HEK293 (cell line): Measurements from ENCODE around the gene ADM5.
A peak's percentile ranks its signal among the peaks of the same experiment; 100 is the strongest.

ENCODE experiments used
- HOXC10 ChIP-seq: sonication (generic); formaldehyde crosslinking; IDR thresholded peaks from 2 replicates; pipeline ENCODE4 v1.8.1; 2023; ENCODE audit warnings: mild to moderate bottlenecking, missing genetic modification reagents
- KLF7 ChIP-seq: fragments of 450-650 bp; formaldehyde crosslinking; IDR thresholded peaks from 2 replicates; pipeline ENCODE4 v1.5.1; 2016; ENCODE audit warnings: missing biosample characterization, missing genetic modification characterization, borderline replicate concordance
- PATZ1 ChIP-seq: fragments of 450-650 bp; formaldehyde crosslinking; IDR thresholded peaks from 2 replicates; pipeline ENCODE4 v1.5.1; 2016; ENCODE audit warnings: missing biosample characterization, missing genetic modification characterization
- SCRT2 ChIP-seq: fragments of 450-650 bp; formaldehyde crosslinking; IDR thresholded peaks from 2 replicates; pipeline ENCODE4 v1.5.1; 2016; ENCODE audit warnings: missing biosample characterization, missing genetic modification characterization
- TRIM28 ChIP-seq: IDR thresholded peaks from 2 replicates; pipeline ENCODE4 v1.6.1; 2011; ENCODE audit warnings: low read length, control low read depth, borderline replicate concordance
- WT1 ChIP-seq: fragments of 450-650 bp; formaldehyde crosslinking; IDR thresholded peaks from 2 replicates; pipeline ENCODE4 v1.5.1; 2016; ENCODE audit warnings: missing biosample characterization, missing genetic modification characterization
- ZBTB1 ChIP-seq: fragments of 450-650 bp; formaldehyde crosslinking; IDR thresholded peaks from 2 replicates; pipeline ENCODE4 v1.5.1; 2016; ENCODE audit warnings: missing biosample characterization, missing genetic modification characterization
- ZNF148 ChIP-seq: fragments of 450-650 bp; formaldehyde crosslinking; IDR thresholded peaks from 2 replicates; pipeline ENCODE4 v1.5.0; 2017; ENCODE audit warnings: missing biosample characterization, missing genetic modification characterization, borderline replicate concordance
- ZNF211 ChIP-seq: fragments of 450-650 bp; formaldehyde crosslinking; IDR thresholded peaks from 2 replicates; pipeline ENCODE4 v1.5.1; 2016; ENCODE audit warnings: low read depth, missing biosample characterization, missing genetic modification characterization
- ZNF24 ChIP-seq: fragments of 450-650 bp; formaldehyde crosslinking; IDR thresholded peaks from 2 replicates; pipeline ENCODE4 v1.5.1; 2016; ENCODE audit warnings: missing biosample characterization, missing genetic modification characterization
- ZNF248 ChIP-seq: fragments of 450-650 bp; formaldehyde crosslinking; IDR thresholded peaks from 2 replicates; pipeline ENCODE4 v1.5.1; 2017; ENCODE audit warnings: missing biosample characterization, missing genetic modification characterization
- ZNF362 ChIP-seq: fragments of 450-650 bp; formaldehyde crosslinking; IDR thresholded peaks from 2 replicates; pipeline ENCODE4 v1.5.1; 2016; ENCODE audit warnings: missing biosample characterization, missing genetic modification characterization
- ZNF394 ChIP-seq: fragments of 450-650 bp; formaldehyde crosslinking; IDR thresholded peaks from 2 replicates; pipeline ENCODE4 v1.5.1; 2016; ENCODE audit warnings: missing biosample characterization, missing genetic modification characterization, mild to moderate bottlenecking, moderate library complexity, borderline replicate concordance
- ZNF433 ChIP-seq: fragments of 450-650 bp; formaldehyde crosslinking; IDR thresholded peaks from 2 replicates; pipeline ENCODE4 v1.5.1; 2016; ENCODE audit warnings: missing biosample characterization, missing genetic modification characterization, low read depth
- ZNF510 ChIP-seq: fragments of 450-650 bp; formaldehyde crosslinking; IDR thresholded peaks from 2 replicates; pipeline ENCODE4 v1.5.1; 2018; ENCODE audit warnings: mild to moderate bottlenecking, missing genetic modification characterization, missing biosample characterization; ENCODE audit not compliant: insufficient replicate concordance
- ZNF518A ChIP-seq: fragments of 450-650 bp; formaldehyde crosslinking; conservative IDR thresholded peaks from 2 replicates; pipeline ENCODE4 v1.5.1; 2016; ENCODE audit warnings: low read depth, missing biosample characterization, missing genetic modification characterization
- ZNF521 ChIP-seq: fragments of 450-650 bp; formaldehyde crosslinking; IDR thresholded peaks from 2 replicates; pipeline ENCODE4 v1.5.1; 2017; ENCODE audit warnings: missing biosample characterization, mild to moderate bottlenecking, missing genetic modification characterization
- ZNF585B ChIP-seq: fragments of 450-650 bp; formaldehyde crosslinking; IDR thresholded peaks from 2 replicates; pipeline ENCODE4 v1.5.1; 2016; ENCODE audit warnings: missing biosample characterization, missing genetic modification characterization
- ZNF623 ChIP-seq: fragments of 450-650 bp; formaldehyde crosslinking; IDR thresholded peaks from 2 replicates; pipeline ENCODE4 v1.5.1; 2016; ENCODE audit warnings: missing biosample characterization, missing genetic modification characterization
- ZNF792 ChIP-seq: fragments of 450-650 bp; formaldehyde crosslinking; IDR thresholded peaks from 2 replicates; pipeline ENCODE4 v1.5.1; 2016; ENCODE audit warnings: missing biosample characterization, missing genetic modification characterization
- TF ChIP-seq, protein P1 (sequence below): fragments of 450-650 bp; formaldehyde crosslinking; IDR thresholded peaks from 2 replicates; pipeline ENCODE4 v1.5.1; 2016; ENCODE audit warnings: missing biosample characterization, missing genetic modification characterization
- TF ChIP-seq, protein P2 (sequence below): fragments of 450-650 bp; formaldehyde crosslinking; IDR thresholded peaks from 2 replicates; pipeline ENCODE4 v1.5.1; 2016; ENCODE audit warnings: missing biosample characterization, missing genetic modification characterization
- TF ChIP-seq, protein P3 (sequence below): fragments of 450-650 bp; formaldehyde crosslinking; IDR thresholded peaks from 2 replicates; pipeline ENCODE4 v1.5.1; 2016; ENCODE audit warnings: missing biosample characterization, missing genetic modification characterization

ADM5 gene

GRCh38 chr19:49664171-49665035 is 25.0 kb upstream of the ADM5 start (continued):
- TF ChIP-seq ZNF362 (tag by site-specific recombination) (no peak), ZNF521 (no peak), ZNF510 (no peak), ZNF585B (no peak), ZNF623 (tag by site-specific recombination) (no peak), TRIM28 (no peak), ZNF24 (tag by site-specific recombination) (no peak), PATZ1 (tag by site-specific recombination) (no peak; the same call in 1 of the 2 replicates), ZNF148 (tag by site-specific recombination) (no peak), ZNF248 (tag by site-specific recombination) (no peak), KLF7 (tag by site-specific recombination) (no peak), ZNF394 (tag by site-specific recombination) (no peak), WT1 (tag by site-specific recombination) (0 out of 2 replicates have a peak, but pooled peaks have one; percentile 25), ZNF211 (tag by site-specific recombination) (no peak), ZNF518A (tag by site-specific recombination) (no peak), ZBTB1 (tag by site-specific recombination) (no peak), SCRT2 (tag by site-specific recombination) (no peak), ZNF792 (tag by site-specific recombination) (no peak), HOXC10 (CRISPR knock-in tag) (no peak), ZNF433 (tag by site-specific recombination) (no peak)
- TF ChIP-seq, protein P1, sequence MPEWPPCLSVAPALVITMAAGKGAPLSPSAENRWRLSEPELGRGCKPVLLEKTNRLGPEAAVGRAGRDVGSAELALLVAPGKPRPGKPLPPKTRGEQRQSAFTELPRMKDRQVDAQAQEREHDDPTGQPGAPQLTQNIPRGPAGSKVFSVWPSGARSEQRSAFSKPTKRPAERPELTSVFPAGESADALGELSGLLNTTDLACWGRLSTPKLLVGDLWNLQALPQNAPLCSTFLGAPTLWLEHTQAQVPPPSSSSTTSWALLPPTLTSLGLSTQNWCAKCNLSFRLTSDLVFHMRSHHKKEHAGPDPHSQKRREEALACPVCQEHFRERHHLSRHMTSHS (tag by site-specific recombination) = no peak
- TF ChIP-seq, protein P2, sequence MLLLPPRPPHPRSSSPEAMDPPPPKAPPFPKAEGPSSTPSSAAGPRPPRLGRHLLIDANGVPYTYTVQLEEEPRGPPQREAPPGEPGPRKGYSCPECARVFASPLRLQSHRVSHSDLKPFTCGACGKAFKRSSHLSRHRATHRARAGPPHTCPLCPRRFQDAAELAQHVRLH (tag by site-specific recombination) = no peak
- TF ChIP-seq, protein P3, sequence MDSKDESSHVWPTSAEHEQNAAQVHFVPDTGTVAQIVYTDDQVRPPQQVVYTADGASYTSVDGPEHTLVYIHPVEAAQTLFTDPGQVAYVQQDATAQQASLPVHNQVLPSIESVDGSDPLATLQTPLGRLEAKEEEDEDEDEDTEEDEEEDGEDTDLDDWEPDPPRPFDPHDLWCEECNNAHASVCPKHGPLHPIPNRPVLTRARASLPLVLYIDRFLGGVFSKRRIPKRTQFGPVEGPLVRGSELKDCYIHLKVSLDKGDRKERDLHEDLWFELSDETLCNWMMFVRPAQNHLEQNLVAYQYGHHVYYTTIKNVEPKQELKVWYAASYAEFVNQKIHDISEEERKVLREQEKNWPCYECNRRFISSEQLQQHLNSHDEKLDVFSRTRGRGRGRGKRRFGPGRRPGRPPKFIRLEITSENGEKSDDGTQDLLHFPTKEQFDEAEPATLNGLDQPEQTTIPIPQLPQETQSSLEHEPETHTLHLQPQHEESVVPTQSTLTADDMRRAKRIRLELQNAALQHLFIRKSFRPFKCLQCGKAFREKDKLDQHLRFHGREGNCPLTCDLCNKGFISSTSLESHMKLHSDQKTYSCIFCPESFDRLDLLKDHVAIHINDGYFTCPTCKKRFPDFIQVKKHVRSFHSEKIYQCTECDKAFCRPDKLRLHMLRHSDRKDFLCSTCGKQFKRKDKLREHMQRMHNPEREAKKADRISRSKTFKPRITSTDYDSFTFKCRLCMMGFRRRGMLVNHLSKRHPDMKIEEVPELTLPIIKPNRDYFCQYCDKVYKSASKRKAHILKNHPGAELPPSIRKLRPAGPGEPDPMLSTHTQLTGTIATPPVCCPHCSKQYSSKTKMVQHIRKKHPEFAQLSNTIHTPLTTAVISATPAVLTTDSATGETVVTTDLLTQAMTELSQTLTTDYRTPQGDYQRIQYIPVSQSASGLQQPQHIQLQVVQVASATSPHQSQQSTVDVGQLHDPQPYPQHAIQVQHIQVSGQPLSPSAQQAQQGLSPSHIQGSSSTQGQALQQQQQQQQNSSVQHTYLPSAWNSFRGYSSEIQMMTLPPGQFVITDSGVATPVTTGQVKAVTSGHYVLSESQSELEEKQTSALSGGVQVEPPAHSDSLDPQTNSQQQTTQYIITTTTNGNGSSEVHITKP = peak; percentile 99
